Erythroblast (primary cell): ENCODE data around the gene TULP1.
"Not testable (repeated sequence)": the region's sequence is repeated elsewhere in the genome, so short reads cannot be mapped to it uniquely, and the experiment has no call there.

Source experiments
- GATA1 ChIP-seq: IDR thresholded peaks from 2 replicates; pipeline ENCODE4 v1.6.1; 2011; ENCODE audit warnings: low read depth, mild to moderate bottlenecking, control low read depth, low read length, moderate library complexity
- POLR2A ChIP-seq: IDR thresholded peaks from 2 replicates; pipeline ENCODE4 v1.6.1; 2011; ENCODE audit warnings: mild to moderate bottlenecking, low read length

- not testable (repeated sequence) for TF ChIP-seq POLR2A, GATA1
Observed at GRCh38 chr6:35515939-35516338, 3.2 kb upstream of the TULP1 start.
